Measurements from ENCODE around the gene NELFA. TPM values are rescaled to one million over a fixed set of nuclear protein-coding genes. Genes with fewer than 3 reads are reported as not detected.
A peak's percentile ranks its signal among the peaks of the same experiment; 100 is the strongest.
"Not testable (repeated sequence)": the region's sequence is repeated elsewhere in the genome, so short reads cannot be mapped to it uniquely, and the experiment has no call there.

NELFA gene
- total RNA-seq, 6 experiments from 2014 or later, result 6.6 to 14.7 (median 8.7) TPM

- no peak for TF ChIP-seq POLR2A (IDR thresholded peaks at IDR 0.05)
- TF ChIP-seq CTCF (IDR thresholded peaks at IDR 0.05), result no peak
- Histone ChIP-seq H3K27me3 (peaks cover 0 to 16% of the 10 kb centered on the region in 2 donors), H3K36me3 (no peaks in the 10 kb centered on the region), H3K4me3 (peak overlapping the region; percentile 53 to 57 (median 56)), H3K4me1 (peaks cover 0 to 20% (median 5%) of the 10 kb centered on the region in 4 donors), H3K27ac (no peak overlapping the region), H3K9me3 (no peaks in the 10 kb centered on the region)
- intact Hi-C loops (cut with DNase I), result no loop called here
- DNase-seq (peak; percentile 27 to 52 (median 43)), ATAC-seq (no peak)
- WGBS (ENCODE audit: insufficient coverage, low coverage, low lambda C conversion rate, missing lambda C conversion rate), result 0% methylated on average over 3 of the region's 91 CpGs
Observed at GRCh38 chr4:2040391-2041238, 31.8 kb upstream of the NELFA start.

- no peak for DNase-seq
- intact Hi-C loops (cut with DNase I), result no loop called here
- Histone ChIP-seq H3K27me3 (peaks cover 0 to 16% of the 10 kb centered on the region in 2 donors), H3K9me3 (no peaks in the 10 kb centered on the region), H3K4me3 (no peak overlapping the region), H3K27ac (no peak overlapping the region), H3K36me3 (no peaks in the 10 kb centered on the region), H3K4me1 (peaks cover 0 to 11% (median 5%) of the 10 kb centered on the region in 4 donors)
- no CpG with 5 or more reads among the region's 7 CpGs for WGBS (ENCODE audit: insufficient coverage, low coverage, low lambda C conversion rate, missing lambda C conversion rate)
- no peak for TF ChIP-seq CTCF (IDR thresholded peaks at IDR 0.05)
- ATAC-seq, result no peak
Observed at GRCh38 chr4:2036866-2037265, 28.1 kb upstream of the NELFA start.

GRCh38 chr4:2036327-2036726 lies 27.6 kb upstream of the NELFA start:
- ATAC-seq, result no peak
- H3K27ac ChIP-seq, result no peak overlapping the region
- H3K27me3 ChIP-seq, result peaks cover 0 to 11% of the 10 kb centered on the region in 2 donors
- H3K9me3 ChIP-seq, result no peaks in the 10 kb centered on the region
- H3K4me1 ChIP-seq, result peaks cover 0 to 6% (median 3%) of the 10 kb centered on the region in 4 donors
- TF ChIP-seq POLR2A (IDR thresholded peaks at IDR 0.05), result no peak
- no peak for TF ChIP-seq CTCF (IDR thresholded peaks at IDR 0.05)
- DNase-seq, result no peak
- 78% methylated on average over 10 of the region's 10 CpGs for WGBS (ENCODE audit: insufficient coverage, low coverage, low lambda C conversion rate, missing lambda C conversion rate)
- no peak overlapping the region for H3K4me3 ChIP-seq
- H3K36me3 ChIP-seq, result no peaks in the 10 kb centered on the region
- intact Hi-C loops (cut with DNase I), result no loop called here

GRCh38 chr4:2031161-2031560 lies 22.4 kb upstream of the NELFA start:
- not testable (repeated sequence) for DNase-seq, H3K4me1 ChIP-seq

GRCh38 chr4:2027120-2027519 lies 18.3 kb upstream of the NELFA start:
- ATAC-seq; H3K4me1 ChIP-seq; H3K27me3 ChIP-seq; intact Hi-C loops (cut with DNase I); H3K4me3 ChIP-seq; H3K36me3 ChIP-seq; H3K27ac ChIP-seq; DNase-seq; H3K9me3 ChIP-seq: not testable (repeated sequence)
- WGBS (ENCODE audit: insufficient coverage, low coverage, low lambda C conversion rate, missing lambda C conversion rate), result 67% methylated on average over 4 of the region's 4 CpGs

More at GRCh38 chr4:2031161-2031560, 22.4 kb upstream of the NELFA start:
- H3K4me3 ChIP-seq; H3K9me3 ChIP-seq; H3K27ac ChIP-seq; H3K27me3 ChIP-seq; intact Hi-C loops (cut with DNase I); ATAC-seq; H3K36me3 ChIP-seq: not testable (repeated sequence)

Data from right lobe of liver (tissue), 6 donors.